ENCODE data around the gene TRAF1. TPM values are rescaled to one million over a fixed set of nuclear protein-coding genes. Genes with fewer than 3 reads are reported as not detected.

Gene TRAF1
- total and polyA plus RNA-seq, 4 donors: 0.38 to 2.6 (median 0.71) TPM

DNA sequence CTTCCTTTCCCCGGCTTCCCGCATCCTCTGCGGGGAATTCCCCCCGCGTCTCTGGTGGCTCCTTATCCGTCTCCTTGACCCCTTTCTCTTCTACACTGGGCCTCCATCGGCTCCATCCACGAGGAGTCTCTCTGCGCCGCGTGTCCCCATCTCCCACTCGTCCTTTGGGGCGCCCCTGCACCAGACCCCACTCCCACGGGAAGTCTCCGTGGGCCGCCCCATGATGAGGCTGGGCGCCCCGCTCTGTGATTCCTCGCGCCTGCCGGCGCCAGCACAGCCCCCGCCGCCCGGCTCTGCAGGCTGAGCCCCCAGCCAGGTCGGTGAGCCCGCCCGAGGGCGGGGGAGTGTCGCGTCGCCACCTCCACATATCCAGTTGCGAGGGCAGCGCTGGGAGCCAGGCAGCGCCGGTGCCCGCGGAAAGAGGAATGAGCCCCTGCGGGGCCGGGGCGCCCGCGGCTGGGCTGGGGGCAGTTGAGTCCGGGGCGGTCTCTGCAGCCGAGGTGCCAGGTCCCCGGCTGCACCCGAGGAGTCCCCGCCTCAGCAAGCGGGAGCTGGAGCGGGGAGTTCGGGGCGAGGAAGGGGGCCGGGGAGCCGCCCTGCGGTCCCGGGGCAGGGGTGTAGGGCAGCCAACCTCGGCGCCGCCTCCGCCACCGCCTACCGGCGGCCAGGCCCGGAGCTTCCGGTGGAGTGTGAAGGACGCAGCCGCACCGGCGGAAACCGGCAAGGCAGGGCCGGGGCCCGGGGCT lies 2.1 kb upstream of the TRAF1 start (continued):
- peak in 1 of 2 donors; percentile 83 for TF ChIP-seq GABPA (IDR thresholded peaks at IDR 0.05 in 1 of 2, conservative IDR thresholded peaks at IDR 0.05 in 1 of 2)
- TF ChIP-seq JUND (IDR thresholded peaks at IDR 0.05): no peak
- TF ChIP-seq, protein P1, sequence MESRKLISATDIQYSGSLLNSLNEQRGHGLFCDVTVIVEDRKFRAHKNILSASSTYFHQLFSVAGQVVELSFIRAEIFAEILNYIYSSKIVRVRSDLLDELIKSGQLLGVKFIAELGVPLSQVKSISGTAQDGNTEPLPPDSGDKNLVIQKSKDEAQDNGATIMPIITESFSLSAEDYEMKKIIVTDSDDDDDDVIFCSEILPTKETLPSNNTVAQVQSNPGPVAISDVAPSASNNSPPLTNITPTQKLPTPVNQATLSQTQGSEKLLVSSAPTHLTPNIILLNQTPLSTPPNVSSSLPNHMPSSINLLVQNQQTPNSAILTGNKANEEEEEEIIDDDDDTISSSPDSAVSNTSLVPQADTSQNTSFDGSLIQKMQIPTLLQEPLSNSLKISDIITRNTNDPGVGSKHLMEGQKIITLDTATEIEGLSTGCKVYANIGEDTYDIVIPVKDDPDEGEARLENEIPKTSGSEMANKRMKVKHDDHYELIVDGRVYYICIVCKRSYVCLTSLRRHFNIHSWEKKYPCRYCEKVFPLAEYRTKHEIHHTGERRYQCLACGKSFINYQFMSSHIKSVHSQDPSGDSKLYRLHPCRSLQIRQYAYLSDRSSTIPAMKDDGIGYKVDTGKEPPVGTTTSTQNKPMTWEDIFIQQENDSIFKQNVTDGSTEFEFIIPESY (IDR thresholded peaks at IDR 0.05): no peak
- TF ChIP-seq, protein P2, sequence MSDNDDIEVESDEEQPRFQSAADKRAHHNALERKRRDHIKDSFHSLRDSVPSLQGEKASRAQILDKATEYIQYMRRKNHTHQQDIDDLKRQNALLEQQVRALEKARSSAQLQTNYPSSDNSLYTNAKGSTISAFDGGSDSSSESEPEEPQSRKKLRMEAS (IDR thresholded peaks at IDR 0.05): no peak
- no peak for TF ChIP-seq FOXA2 (IDR thresholded peaks at IDR 0.05)
- TF ChIP-seq NR2F2 (IDR thresholded peaks at IDR 0.05): peak; percentile 22
- TF ChIP-seq TAF1 (conservative IDR thresholded peaks at IDR 0.05): no peak

DNA sequence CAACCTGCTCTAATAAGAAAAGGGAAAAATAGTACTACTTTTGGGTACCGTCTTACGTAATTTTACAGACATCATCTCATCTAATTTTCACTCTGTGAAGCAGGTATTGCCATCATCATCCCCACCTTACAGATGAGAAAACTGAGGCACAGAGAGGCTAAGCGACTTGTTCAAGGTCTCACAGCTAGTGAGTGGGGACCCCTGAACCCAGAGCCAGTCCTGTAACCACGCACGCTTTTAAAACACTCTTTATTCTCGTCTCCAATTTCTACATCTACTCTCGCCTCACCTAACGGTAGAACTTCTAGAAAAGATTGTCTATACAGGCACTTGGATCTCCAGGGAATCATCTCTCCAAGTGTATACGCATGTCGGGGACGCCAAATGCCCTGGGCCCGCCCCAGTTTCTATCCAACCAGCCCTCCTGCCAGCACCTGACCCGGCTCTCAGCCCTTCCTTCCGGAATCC lies 1.5 kb upstream of the TRAF1 start:
- H3K4me3 ChIP-seq (ENCODE audit: low read depth in 1 of 3, low read length in 3 of 3): peak overlapping the region; percentile 61 to 77 (median 72)
- H3K9me3 ChIP-seq (ENCODE audit: control insufficient read depth in 4 of 4, low read length in 3 of 4): no peaks in the 10 kb centered on the region
- no peaks in the 10 kb centered on the region for H3K27me3 ChIP-seq (ENCODE audit: control insufficient read depth in 4 of 4, insufficient read depth in 4 of 4, low read length in 3 of 4)
- H3K4me1 ChIP-seq (ENCODE audit: control insufficient read depth in 4 of 4, insufficient read depth in 4 of 4, low read length in 3 of 4): peaks cover 0 to 10% (median 4%) of the 10 kb centered on the region in 4 donors
- H3K36me3 ChIP-seq (ENCODE audit: control insufficient read depth in 4 of 4, insufficient read depth in 3 of 4, low read depth in 1 of 4, low read length in 3 of 4): no peaks in the 10 kb centered on the region
- WGBS: 59% methylated on average over 14 of the region's 14 CpGs
- TF ChIP-seq FOXA2 (IDR thresholded peaks at IDR 0.05) (no peak), RAD21 (IDR thresholded peaks at IDR 0.05) (no peak), HNF4G (IDR thresholded peaks at IDR 0.05) (no peak), NR2F2 (IDR thresholded peaks at IDR 0.05) (no peak), TAF1 (conservative IDR thresholded peaks at IDR 0.05) (no peak), RXRA (IDR thresholded peaks at IDR 0.05) (no peak), HNF4A (conservative IDR thresholded peaks at IDR 0.05) (no peak), GABPA (IDR thresholded peaks at IDR 0.05 in 1 of 2, conservative IDR thresholded peaks at IDR 0.05 in 1 of 2) (no peak), EGR1 (IDR thresholded peaks at IDR 0.05; ENCODE audit: low read depth in 2 of 2) (no peak), SP1 (IDR thresholded peaks at IDR 0.05) (no peak), YY1 (IDR thresholded peaks at IDR 0.05) (no peak), FOXA1 (IDR thresholded peaks at IDR 0.05) (no peak), JUND (IDR thresholded peaks at IDR 0.05) (no peak)
- TF ChIP-seq, protein P3, sequence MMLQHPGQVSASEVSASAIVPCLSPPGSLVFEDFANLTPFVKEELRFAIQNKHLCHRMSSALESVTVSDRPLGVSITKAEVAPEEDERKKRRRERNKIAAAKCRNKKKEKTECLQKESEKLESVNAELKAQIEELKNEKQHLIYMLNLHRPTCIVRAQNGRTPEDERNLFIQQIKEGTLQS (IDR thresholded peaks at IDR 0.05): no peak
- TF ChIP-seq, protein P4, sequence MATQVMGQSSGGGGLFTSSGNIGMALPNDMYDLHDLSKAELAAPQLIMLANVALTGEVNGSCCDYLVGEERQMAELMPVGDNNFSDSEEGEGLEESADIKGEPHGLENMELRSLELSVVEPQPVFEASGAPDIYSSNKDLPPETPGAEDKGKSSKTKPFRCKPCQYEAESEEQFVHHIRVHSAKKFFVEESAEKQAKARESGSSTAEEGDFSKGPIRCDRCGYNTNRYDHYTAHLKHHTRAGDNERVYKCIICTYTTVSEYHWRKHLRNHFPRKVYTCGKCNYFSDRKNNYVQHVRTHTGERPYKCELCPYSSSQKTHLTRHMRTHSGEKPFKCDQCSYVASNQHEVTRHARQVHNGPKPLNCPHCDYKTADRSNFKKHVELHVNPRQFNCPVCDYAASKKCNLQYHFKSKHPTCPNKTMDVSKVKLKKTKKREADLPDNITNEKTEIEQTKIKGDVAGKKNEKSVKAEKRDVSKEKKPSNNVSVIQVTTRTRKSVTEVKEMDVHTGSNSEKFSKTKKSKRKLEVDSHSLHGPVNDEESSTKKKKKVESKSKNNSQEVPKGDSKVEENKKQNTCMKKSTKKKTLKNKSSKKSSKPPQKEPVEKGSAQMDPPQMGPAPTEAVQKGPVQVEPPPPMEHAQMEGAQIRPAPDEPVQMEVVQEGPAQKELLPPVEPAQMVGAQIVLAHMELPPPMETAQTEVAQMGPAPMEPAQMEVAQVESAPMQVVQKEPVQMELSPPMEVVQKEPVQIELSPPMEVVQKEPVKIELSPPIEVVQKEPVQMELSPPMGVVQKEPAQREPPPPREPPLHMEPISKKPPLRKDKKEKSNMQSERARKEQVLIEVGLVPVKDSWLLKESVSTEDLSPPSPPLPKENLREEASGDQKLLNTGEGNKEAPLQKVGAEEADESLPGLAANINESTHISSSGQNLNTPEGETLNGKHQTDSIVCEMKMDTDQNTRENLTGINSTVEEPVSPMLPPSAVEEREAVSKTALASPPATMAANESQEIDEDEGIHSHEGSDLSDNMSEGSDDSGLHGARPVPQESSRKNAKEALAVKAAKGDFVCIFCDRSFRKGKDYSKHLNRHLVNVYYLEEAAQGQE (IDR thresholded peaks at IDR 0.05): no peak
- TF ChIP-seq, protein P1 (IDR thresholded peaks at IDR 0.05): no peak
- TF ChIP-seq, protein P5, sequence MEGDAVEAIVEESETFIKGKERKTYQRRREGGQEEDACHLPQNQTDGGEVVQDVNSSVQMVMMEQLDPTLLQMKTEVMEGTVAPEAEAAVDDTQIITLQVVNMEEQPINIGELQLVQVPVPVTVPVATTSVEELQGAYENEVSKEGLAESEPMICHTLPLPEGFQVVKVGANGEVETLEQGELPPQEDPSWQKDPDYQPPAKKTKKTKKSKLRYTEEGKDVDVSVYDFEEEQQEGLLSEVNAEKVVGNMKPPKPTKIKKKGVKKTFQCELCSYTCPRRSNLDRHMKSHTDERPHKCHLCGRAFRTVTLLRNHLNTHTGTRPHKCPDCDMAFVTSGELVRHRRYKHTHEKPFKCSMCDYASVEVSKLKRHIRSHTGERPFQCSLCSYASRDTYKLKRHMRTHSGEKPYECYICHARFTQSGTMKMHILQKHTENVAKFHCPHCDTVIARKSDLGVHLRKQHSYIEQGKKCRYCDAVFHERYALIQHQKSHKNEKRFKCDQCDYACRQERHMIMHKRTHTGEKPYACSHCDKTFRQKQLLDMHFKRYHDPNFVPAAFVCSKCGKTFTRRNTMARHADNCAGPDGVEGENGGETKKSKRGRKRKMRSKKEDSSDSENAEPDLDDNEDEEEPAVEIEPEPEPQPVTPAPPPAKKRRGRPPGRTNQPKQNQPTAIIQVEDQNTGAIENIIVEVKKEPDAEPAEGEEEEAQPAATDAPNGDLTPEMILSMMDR (IDR thresholded peaks at IDR 0.05; ENCODE audit: low read depth, low read length, missing input control): no peak
- TF ChIP-seq, protein P2 (IDR thresholded peaks at IDR 0.05): no peak
- peak overlapping the region in 1 of 2 donors; percentile 15 for H3K9ac ChIP-seq (ENCODE audit: low read depth in 1 of 2, low read length in 2 of 2)
- peak overlapping the region; percentile 71 to 79 for H3K27ac ChIP-seq (ENCODE audit: low read depth in 1 of 2, low read length in 2 of 2)
- no peak for DNase-seq (ENCODE audit: low spot score)

All from liver (tissue), 9 donors.